Kidney epithelial cell (primary cell): ENCODE results near the gene RNF214. TPM values are rescaled to one million over a fixed set of nuclear protein-coding genes. Genes with fewer than 3 reads are reported as not detected.
A peak's percentile ranks its signal among the peaks of the same experiment; 100 is the strongest.

ENCODE experiments used
- DNase-seq: peaks from one replicate; pipeline ENCODE4 v3.0.0-alpha.2; 2010; ENCODE audit warnings: low read depth
- H3K27me3 ChIP-seq: 2 replicates; pipeline ENCODE4 v1.6.0; 2011; ENCODE audit warnings: low read length; ENCODE audit not compliant: control insufficient read depth, insufficient read depth
- H3K36me3 ChIP-seq: 2 replicates; pipeline ENCODE4 v1.5.1; 2011; ENCODE audit warnings: low read length; ENCODE audit not compliant: control insufficient read depth, insufficient read depth
- H3K4me3 ChIP-seq: 2 replicates; pipeline ENCODE4 v1.5.1; 2011; ENCODE audit warnings: low read depth, mild to moderate bottlenecking, control low read depth, low read length
- total RNA-seq: library from RNA; depleted of rRNA; stranded (reverse); fragments of >200 nt; gene quantifications from 2 replicates; pipeline ENCODE4 v1.2.3, GENCODE V29; 2015
- TF ChIP-seq, protein P1 (sequence below): IDR thresholded peaks from 2 replicates; pipeline ENCODE4 v1.5.1; 2011; ENCODE audit warnings: mild to moderate bottlenecking, moderate library complexity, low read length, control low read depth, inconsistent platforms; ENCODE audit not compliant: insufficient read depth, poor library complexity, severe bottlenecking

RNF214 gene
- total RNA-seq, 1 donor from 2014 or later: 11.7 TPM

DNA sequence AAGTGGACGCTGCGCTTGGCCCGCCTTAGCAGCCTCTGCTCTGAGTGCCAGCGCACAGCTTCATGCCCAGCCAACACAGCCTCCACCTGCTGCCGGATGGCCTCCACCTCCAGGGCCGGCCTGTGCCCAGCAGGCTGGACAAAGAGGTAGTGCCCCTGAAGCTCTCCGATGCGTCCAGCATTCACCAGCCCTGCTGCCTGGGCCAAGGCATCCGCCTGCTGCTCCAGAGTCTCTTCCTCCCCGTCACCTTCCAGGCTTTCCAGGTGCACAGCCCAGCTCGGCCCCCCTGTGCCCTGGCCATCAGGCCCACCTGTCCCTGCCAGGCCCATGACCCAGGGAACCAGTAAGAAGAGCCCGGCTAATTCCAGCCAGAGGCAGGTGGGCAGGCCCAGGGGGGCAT is 3.1 kb upstream of the RNF214 start:
- Histone ChIP-seq H3K4me3 (no peak overlapping the region), H3K36me3 (no peaks in the 10 kb centered on the region), H3K27me3 (no peaks in the 10 kb centered on the region)
- no peak for DNase-seq
- TF ChIP-seq, protein P1, sequence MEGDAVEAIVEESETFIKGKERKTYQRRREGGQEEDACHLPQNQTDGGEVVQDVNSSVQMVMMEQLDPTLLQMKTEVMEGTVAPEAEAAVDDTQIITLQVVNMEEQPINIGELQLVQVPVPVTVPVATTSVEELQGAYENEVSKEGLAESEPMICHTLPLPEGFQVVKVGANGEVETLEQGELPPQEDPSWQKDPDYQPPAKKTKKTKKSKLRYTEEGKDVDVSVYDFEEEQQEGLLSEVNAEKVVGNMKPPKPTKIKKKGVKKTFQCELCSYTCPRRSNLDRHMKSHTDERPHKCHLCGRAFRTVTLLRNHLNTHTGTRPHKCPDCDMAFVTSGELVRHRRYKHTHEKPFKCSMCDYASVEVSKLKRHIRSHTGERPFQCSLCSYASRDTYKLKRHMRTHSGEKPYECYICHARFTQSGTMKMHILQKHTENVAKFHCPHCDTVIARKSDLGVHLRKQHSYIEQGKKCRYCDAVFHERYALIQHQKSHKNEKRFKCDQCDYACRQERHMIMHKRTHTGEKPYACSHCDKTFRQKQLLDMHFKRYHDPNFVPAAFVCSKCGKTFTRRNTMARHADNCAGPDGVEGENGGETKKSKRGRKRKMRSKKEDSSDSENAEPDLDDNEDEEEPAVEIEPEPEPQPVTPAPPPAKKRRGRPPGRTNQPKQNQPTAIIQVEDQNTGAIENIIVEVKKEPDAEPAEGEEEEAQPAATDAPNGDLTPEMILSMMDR: no peak

DNA sequence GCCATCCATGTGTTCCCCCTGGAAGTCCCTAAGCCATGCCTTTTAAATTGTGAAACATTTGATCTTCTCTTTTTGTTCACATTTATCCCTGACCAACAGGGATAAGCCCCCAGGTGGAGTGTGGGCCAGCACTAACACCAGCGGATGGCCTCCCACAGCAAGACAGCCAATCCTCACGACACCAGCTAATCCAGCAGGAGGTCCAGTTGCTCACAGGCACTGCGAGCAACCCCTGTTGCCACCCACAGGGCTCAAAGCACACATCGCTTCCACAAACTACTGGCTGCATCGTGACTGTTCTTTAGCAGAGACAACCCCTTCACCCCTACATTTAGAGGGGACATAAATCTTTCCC is 2.6 kb upstream of the RNF214 start:
- no peak for DNase-seq
- TF ChIP-seq, protein P1: no peak
- H3K27me3 ChIP-seq: no peaks in the 10 kb centered on the region
- no peak overlapping the region for H3K4me3 ChIP-seq
- no peaks in the 10 kb centered on the region for H3K36me3 ChIP-seq

DNA sequence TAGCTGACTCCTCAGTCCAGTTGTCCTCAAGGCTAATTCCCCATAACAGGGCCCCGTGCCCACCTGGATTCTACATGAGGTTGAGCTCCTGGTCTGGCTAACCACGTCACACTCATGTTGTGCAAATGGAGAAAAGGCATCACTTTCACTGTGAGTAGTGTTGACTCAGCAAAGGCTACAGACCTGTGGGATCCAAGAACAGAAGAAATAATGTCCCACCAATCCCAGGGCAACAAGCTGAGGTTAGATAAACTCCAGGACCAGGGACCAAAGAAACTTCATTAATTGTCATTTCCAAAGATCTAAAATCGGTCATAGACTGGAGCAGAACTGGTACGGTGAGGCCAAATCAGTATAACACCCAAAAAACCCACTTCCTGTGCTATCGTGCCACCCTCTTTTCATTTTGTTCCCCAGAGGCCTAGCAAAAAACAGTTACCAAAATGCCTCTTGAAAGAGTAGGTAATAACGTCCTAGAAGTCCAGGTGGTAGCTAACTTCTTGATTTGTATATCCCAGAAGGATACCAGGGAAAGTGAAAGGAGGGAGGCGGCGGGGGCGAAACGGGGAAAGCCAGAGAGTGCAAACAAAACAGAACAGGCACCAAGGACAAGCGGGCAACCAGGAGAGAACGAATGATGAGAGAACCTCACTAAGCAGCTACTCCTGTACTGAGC is 2.0 kb upstream of the RNF214 start:
- no peak overlapping the region for H3K4me3 ChIP-seq
- DNase-seq: no peak
- H3K36me3 ChIP-seq: no peaks in the 10 kb centered on the region
- no peaks in the 10 kb centered on the region for H3K27me3 ChIP-seq
- TF ChIP-seq, protein P1: no peak

DNA sequence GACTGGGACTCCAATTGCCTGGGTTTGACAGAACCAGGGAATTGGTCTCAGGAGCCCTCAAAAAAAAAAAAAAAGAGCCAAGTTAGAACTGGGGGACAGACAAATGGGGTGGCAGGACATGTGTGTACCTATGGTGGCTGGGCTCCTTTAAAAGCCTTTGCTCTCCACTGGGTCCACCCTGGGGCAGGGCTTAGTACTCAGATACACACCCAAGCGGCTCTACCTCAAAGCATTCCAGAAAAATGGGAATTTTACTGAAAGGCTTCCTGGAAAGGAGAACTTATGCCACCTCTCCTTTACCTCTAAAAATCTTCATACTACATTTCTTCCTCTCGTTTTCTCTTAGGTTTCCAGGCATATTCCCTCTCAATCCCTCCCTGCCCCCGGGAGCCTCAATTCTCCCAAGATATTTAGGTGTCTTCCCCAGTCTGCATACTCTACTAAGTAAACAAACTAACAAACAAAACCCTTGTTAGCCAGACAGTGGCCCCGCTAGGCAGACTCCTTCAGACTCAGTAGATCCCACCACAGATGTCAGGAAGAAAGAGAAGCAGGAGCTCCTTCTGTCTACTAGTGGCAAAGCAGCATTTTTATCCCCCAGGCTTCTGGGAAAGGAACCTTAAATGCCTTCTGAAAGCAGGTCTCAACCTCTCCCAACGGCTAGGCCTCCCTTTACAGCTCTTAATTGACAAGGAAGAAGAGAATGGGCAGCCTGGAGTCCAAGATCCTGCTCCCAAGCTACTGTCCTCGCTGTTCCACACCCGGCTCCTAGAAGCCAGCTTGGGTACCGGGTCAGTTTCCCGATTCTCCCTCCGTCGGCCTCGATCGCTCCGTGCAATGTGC is 1.3 kb upstream of the RNF214 start:
- TF ChIP-seq, protein P1: no peak
- no peak for DNase-seq
- H3K36me3 ChIP-seq: no peaks in the 10 kb centered on the region
- no peaks in the 10 kb centered on the region for H3K27me3 ChIP-seq
- peak overlapping the region; percentile 96 for H3K4me3 ChIP-seq

DNA sequence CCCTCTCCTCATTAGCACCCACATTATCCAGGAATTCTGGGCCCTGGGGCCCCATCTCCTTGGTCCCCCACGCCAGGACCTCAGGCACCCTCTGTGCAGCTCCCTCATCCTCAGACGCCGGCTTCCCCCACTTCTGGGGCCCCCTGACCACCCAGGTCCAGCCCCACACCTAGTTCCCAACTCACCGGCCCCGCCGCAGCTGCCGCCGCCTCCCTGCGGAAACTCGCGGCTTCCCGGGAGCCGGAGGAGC is 704 bp upstream of the RNF214 start, which contains the start of gene PCSK7:
Gene PCSK7, minus strand, starts transcription at position 232 of the 250 bp plus-strand sequence. CDS start 2,229 bp downstream, outside the sequence.
- H3K36me3 ChIP-seq: no peaks in the 10 kb centered on the region
- H3K27me3 ChIP-seq: no peaks in the 10 kb centered on the region
- TF ChIP-seq, protein P1: no peak
- peak within 1 kb of the TSS; percentile 96 for H3K4me3 ChIP-seq
- no peak for DNase-seq
